Cardiac fibroblast (primary cell): Measurements from ENCODE around the gene DDR2.

Experiments
- DNase-seq, 2 donors: peaks; one replicate each; pipeline versions ENCODE4 v3.0.0 to v3.0.0-alpha.2; 2010; ENCODE audit warnings: low read depth in 2 of 2
- H3K4me3 ChIP-seq, 2 donors: replicated peaks in 1 of 2; 1 replicate in 1 of 2; 2 replicates in 1 of 2; pipeline ENCODE4 v1.5.1; 2011; ENCODE audit warnings: low read depth in 2 of 2, low read length in 2 of 2, mild to moderate bottlenecking in 2 of 2, moderate library complexity in 1 of 2
- TF ChIP-seq, protein P1 (sequence below): IDR thresholded peaks from one replicate; pipeline ENCODE4 v1.5.1; 2011; ENCODE audit warnings: low read depth, mild to moderate bottlenecking, low read length, inconsistent platforms

DDR2 gene

GRCh38 chr1:162700131-162700530, 67.9 kb downstream of the DDR2 start:
- DNase-seq = no peak
- H3K4me3 ChIP-seq = no peak overlapping the region
- TF ChIP-seq, protein P1, sequence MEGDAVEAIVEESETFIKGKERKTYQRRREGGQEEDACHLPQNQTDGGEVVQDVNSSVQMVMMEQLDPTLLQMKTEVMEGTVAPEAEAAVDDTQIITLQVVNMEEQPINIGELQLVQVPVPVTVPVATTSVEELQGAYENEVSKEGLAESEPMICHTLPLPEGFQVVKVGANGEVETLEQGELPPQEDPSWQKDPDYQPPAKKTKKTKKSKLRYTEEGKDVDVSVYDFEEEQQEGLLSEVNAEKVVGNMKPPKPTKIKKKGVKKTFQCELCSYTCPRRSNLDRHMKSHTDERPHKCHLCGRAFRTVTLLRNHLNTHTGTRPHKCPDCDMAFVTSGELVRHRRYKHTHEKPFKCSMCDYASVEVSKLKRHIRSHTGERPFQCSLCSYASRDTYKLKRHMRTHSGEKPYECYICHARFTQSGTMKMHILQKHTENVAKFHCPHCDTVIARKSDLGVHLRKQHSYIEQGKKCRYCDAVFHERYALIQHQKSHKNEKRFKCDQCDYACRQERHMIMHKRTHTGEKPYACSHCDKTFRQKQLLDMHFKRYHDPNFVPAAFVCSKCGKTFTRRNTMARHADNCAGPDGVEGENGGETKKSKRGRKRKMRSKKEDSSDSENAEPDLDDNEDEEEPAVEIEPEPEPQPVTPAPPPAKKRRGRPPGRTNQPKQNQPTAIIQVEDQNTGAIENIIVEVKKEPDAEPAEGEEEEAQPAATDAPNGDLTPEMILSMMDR = no peak

GRCh38 chr1:162701286-162701685, 69.0 kb downstream of the DDR2 start:
- TF ChIP-seq, protein P1 = no peak
- no peak for DNase-seq
- H3K4me3 ChIP-seq = no peak overlapping the region

- TF ChIP-seq, protein P1 = no peak
Measured at GRCh38 chr1:162702628-162703027, 70.4 kb downstream of the DDR2 start.

DNA sequence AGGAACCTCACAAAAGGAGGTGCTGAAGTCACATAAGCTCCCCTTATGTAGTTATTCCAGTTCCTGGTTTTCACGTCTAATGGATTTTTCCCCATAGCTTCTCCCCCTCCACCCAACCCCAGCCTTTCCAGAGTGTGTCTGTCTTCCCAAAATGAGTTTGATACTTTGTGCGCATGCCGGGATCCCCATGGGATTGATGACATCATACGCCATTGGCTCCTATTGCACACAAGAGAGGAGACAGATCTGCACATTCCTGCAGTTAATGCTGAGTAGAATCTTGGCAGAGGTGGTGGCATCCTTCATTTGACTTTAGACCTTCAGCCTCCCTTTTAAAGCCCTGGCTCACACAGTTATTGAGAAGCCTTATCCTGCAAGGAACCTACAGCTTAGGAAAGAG, 71.4 kb downstream of the DDR2 start:
- no peak overlapping the region for H3K4me3 ChIP-seq
- TF ChIP-seq, protein P1 = no peak
- peak; percentile 59 to 80 for DNase-seq

More at GRCh38 chr1:162702628-162703027, 70.4 kb downstream of the DDR2 start:
- DNase-seq = no peak
- no peak overlapping the region for H3K4me3 ChIP-seq

GRCh38 chr1:162704673-162705424, 72.6 kb downstream of the DDR2 start:
- TF ChIP-seq, protein P1 = no peak
- H3K4me3 ChIP-seq = no peak overlapping the region
- DNase-seq = no peak

GRCh38 chr1:162706003-162706402, 73.7 kb downstream of the DDR2 start:
- TF ChIP-seq, protein P1 = no peak
- no peak for DNase-seq
- no peak overlapping the region for H3K4me3 ChIP-seq

DNA sequence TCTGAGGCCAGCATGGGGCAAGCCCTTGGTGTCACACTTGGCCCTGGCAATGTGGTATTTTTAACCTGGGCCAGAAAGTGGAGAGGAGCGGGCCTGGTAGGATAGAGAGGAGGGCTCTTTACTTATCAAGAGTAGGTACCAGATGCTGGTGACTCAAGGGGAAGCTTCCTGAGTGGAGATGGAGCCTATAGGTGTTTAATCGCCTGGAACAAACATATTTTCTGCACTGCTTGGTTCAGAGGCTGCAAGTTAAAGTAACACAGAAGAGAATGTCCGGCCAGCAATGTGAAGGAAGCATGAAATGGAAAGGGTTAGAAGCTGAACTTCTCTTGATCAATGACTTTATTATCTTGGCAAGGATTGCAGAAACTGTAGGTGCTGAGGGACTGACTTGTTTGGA, 74.3 kb downstream of the DDR2 start:
- no peak overlapping the region for H3K4me3 ChIP-seq
- TF ChIP-seq, protein P1 = no peak
- DNase-seq = no peak
